NCI-H128 (cell line): Measurements from ENCODE around the gene RBM47.
"Not testable (repeated sequence)": the region's sequence is repeated elsewhere in the genome, so short reads cannot be mapped to it uniquely, and the experiment has no call there.

Experiments
- DNase-seq: peaks from one replicate; lab custom pipeline; 2025; ENCODE audit not compliant: unreplicated experiment; lab: John Stamatoyannopoulos, UW

Gene RBM47

DNA sequence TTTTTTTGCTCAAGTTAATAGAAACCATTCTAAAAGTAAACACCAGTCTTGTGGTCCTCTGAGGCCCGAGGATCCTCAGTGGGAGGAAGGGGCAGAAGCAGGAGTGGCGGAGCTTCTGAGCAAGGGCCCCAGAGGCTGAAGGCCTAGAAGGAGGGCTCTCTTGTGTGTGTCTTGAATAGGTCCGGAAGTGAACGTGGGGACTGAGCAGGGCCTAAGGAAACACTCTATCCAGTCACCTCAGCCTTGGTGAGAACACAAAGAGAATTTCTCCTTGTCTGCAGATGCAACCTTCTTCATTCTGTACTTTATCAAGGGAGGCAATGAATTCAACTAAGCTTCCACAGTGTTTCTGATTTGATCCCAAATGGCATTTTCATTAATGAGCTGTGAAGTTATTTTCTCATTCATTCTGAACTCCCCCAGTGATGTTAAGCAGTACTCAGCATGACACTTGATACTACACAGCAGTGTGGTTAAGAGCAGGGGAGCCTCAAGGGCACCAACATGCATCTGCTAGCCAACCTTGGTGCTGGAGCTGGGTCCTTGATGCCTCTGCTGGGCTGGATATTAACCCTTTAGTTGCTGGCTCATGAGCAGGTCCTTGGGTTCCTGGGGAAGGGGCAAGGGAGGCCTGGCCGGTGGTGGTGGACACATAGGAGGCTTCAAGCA lies 64.7 kb downstream of the RBM47 start:
- DNase-seq, result no peak

DNA sequence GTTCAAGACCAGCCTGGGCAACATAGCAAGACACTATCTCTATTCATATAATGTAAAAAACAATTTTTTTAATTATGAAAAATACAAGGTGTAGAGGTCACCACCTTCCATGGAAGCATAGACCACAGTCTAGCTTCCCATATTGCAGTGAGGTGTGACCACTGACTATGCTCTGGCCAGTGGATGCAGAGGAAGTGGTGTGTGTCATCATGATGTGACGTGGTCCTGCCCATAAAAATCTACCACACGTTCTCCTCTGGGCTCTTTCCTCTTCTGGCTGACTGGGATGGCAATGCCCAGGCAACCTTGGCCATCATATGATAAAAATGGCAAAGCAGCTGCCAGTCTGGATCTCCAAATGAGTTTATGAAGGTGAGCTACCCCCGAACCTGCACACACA lies 65.7 kb downstream of the RBM47 start:
- DNase-seq, result no peak

DNA sequence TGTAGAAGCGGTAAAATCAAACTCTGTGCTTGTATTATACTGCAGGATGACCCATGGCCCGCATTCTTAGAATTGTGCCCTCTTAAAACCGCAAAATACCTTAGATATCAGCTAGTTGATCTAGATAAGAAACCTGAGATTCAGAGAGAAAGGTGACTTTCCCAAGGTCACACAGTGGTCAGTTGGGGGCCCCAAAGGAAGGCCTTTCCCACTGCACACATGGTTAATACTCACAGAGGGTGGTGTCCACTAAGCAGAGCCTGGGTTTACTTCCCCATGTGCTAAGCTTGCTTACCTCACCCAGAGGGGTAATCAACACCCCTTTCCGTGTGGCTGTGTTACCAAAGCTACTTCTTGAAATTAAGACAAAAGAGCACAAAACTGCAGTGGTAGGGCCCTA lies 66.3 kb downstream of the RBM47 start:
- DNase-seq, result no peak

DNA sequence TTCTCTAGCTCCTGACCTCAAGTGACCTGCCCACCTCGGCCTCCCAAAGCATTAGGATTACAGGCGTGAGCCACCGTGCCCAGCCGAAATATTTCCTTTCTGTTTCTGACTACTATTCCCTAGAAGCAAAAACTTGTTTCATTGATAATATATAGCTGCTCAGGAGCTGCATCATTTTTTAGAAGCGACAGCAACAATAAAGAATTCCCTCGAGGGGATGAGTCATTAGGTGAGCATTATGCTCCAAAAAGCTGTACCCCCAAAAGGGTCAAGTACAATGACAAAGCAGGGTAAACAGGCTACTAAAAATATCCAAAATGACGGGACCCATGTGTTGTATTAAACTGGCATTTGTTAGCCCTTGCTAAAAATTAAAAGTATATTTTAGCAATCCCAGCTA lies 67.0 kb downstream of the RBM47 start:
- no peak for DNase-seq

DNA sequence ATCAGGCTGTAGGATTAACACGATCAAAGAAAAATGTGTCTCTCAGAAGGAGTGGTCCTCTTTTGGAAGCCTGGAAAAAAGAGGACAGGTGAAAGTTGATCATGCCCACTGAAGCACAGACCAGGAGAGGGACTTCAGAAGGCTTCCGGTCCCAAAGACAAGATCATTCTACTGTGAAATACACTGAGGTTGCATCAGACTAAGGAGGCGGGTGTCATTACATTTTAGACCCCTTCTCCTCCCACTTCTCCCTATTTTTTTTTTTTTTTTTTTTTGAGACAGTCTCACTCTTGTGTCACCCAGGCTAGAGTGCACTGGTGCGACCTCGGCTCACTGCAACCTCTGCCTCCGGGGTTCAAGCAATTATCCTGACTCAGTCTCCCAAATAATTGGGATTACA lies 67.5 kb downstream of the RBM47 start:
- no peak for DNase-seq

DNA sequence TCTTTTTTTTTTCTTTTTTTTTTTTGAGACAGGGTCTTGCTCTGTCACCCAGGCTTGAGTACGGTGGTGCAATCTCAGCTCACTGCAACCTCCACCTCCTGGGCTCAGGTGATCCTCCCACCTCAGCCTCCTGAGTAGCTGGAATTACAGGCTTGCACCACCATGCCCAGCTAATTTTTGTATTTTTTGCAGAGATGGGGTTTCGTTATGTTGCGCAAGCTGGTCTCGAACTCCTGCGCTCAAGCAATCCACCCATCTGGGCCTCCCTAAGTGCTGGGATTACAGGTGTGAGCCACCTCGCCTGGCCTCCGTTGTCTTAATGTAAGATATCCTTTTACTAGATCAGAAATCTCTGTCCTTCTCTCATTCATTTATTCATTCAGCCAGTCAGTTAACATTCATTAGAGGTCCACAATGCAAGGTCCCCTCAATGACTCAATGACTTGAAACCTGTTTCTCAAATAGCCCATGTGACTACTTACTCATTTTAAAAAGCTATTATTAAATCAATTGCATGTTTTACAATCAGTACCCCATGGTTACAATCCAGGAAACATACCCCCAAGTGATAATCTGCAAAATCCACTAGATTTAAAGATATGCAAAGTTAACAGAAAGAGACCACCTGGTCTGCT lies 68.0 kb downstream of the RBM47 start:
- DNase-seq, result not testable (repeated sequence)

DNA sequence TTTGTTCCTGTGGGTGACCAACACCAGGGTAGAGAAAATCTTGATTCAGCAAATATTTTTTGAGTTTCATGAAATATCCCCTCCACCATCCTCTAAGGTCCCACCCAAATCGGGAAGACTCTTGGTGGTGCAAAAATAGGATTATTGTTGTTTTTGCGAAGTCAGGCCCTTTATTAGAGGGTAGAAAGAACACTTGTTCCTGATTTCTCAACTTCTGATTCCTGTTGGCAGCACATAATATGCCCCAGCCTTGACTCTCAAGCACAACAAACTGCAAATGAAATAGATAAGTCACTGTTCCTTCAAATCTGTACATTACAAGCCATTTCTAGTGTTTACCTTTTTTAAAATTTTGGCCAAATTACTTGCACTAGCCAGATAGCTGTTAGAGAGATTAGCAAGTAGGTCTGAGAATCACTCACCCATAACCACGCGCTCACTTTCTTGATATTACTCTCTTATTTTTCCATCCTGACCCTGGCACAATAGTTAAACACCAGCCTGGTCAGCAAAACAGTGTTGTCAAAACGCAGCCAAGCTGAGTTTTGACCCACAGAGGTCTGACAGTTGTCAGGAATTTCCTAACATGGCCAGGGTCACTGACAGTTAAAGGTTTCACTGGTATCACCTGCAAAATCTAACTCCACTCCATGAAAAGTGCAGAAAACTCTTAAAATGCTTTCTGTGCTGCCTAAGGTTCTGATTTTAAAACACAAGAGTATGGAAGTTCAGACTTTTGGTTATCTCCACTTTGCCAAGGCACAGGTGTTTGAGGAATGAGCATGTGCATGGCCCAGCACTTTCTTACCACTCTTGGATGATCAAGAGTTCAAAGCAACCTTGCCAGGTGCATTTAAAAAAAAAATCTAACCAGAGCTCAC lies 69.8 kb downstream of the RBM47 start:
- DNase-seq, result no peak

DNA sequence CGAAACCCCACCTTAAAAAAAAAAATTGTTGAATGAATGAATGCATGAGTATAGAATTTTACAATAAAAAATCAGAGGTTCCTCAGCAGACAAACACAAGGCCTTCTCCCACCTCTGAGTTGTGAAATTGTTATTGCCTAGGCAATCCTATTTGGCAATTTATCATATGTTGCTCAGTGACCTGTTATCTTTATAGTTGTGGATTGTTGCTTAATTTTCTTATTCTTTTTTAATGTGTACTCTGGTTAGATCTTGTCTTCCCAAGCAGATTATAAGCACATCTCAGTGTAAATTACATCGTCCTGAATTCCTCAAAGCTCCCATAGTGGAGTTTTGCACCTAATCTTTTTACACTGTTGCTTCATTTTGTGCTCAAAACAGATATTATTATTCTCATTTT lies 71.9 kb downstream of the RBM47 start:
- no peak for DNase-seq

DNA sequence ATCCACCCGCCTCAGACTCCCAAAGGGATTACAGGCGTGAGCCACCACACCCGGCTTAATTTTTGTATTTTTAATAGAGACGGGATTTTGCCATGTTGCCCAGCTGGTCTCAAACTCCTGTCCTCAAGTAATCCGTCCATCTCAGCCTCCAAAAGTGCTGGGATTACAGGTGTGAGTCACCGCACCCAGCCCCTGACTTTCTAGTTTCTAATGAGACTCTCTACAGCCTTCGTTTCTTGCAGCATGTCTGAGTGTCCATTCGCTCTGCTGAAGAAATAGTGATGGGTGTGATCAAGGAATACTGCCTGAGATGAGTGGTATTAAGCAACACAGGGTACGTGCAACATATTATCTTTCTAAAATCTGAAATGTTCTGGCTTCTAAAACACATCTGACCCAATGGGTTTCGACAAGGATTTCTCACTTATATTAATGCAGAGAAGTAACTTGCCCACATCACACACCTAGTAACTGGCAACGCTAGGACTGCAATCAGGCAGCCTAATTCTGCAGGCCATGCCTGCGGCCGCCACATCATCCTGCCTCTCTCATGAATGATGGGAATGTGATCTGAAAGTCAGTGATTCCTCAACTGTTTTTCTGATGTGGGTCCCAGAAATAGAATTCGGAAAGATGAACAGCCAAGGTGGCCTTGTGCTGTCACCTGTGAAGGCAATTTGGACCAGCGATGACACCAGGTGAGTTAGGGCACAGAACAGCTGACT lies 74.3 kb downstream of the RBM47 start:
- DNase-seq, result no peak

DNA sequence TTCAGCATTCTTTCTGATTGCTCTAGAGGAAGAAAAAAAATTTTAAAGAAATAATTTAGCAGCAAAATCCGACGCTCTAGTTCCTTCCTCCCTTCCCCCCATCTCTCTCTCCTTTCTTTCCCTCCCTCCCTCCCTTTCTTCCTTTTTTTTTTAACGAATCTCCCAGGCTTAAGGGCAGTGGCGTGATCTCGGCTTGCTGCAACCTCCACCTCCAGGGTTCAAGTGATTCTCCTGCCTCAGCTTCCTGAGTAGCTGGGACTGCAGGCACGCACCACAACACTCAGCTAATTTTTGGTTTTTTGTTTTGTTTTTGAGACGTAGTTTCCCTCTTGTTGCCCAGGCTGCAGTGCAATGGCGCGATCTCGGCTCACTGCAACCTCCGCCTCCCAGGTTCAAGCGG lies 75.0 kb downstream of the RBM47 start:
- not testable (repeated sequence) for DNase-seq

DNA sequence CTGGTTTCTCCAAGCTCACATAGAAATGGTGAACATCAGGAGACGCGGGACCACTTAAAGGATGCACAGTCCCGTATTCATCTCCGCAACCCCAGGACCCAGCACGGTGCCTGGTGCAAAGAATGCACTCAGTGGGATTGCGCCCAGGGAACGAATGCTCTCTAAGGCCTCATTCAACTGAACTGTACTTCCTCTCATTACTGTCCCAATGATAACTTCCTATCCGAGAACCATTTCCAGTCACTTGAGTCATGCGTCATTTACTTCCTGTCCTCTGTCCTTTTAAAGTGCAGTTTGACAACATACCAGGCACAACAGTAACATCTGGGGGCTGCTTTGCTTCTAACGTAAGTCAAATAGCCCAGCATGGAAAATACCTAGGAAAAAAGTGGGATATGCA lies 75.7 kb downstream of the RBM47 start:
- DNase-seq, result no peak

DNA sequence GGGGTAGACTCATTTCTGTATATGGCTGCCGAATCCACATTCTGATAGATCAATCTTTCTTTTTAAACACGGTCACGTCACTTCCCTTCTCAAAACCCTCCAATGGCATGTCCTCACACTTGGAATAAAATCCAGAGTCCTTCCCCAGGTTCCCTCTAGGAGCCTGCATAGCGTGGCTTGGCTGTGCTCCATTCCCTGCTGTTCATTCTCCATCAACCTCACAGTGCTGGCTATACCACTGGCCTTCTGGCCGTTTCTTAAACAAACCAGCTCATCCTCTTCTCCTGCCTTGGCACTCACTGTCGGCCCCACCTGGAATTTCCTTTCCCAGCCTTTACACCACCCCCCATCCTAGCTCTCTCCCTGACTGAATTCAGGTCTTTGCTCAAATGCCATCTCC lies 77.1 kb downstream of the RBM47 start:
- no peak for DNase-seq

DNA sequence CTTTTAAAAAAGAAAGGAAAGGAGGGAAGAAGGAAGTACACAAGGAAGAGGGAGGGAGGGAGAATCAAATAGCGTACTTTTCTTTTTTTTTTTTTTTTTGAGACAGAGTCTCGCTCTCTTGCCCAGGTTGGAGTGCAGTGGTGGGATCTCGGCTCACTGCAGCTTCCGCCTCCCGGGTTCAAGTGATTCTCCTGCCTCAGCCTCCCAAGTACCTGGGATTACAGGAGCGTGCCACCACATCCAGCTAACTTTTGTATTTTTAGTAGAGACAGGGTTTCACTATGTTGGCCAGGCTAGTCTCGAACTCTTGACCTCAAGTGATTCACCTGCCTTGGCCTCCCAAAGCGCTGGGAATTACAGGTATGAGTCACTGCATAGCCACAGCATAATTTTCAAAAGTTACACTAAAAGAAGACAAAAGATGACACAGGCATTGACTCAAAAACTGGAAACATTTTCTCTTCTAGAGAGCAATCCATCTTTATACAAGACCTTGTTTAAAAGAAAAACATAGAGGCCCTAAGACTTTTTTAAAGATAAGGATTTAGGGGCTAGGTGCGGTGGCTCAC lies 78.0 kb downstream of the RBM47 start:
- DNase-seq, result not testable (repeated sequence)

DNA sequence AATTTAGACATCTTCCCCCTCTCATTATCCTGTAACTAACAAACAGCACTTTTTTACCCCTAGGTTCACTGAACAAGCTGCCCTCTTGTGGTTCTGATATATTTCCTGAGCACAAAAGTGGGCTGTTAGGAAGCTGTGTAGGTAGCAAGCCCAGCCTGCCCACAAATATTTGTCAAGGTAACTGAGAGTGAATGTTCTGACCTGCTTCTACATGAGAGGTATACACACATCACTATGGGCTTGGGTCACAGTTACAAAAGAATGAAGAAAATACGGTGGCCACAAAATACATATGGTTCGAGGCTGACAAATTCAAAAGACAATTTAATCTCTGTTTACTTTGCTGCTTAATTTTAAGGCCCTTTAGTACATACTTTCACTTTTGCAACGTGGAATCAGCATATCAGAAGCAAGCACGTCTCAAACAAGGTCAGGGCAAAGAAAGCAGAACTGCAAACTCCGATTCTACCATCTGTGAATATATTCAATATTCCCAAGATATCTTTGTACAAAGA lies 78.7 kb downstream of the RBM47 start:
- DNase-seq, result no peak

DNA sequence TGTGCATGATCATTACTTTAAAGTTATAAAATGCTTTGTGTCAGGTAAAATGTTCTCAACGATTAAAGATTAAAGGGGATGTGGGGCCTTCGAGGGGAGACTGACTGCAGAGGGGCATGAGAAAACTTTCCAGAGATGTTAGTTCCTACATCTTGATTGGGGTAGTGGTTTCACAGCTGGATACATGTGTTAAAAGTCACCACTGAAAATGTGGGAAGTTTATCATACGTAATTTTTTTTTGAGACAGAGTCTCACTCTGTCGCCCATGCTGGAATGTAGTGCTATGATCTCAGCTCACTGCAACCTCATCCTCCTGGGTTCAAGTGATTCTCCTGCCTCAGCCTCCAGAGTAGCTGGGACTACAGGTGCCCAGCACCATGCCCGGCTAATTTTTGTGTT lies 79.5 kb downstream of the RBM47 start:
- DNase-seq, result no peak

DNA sequence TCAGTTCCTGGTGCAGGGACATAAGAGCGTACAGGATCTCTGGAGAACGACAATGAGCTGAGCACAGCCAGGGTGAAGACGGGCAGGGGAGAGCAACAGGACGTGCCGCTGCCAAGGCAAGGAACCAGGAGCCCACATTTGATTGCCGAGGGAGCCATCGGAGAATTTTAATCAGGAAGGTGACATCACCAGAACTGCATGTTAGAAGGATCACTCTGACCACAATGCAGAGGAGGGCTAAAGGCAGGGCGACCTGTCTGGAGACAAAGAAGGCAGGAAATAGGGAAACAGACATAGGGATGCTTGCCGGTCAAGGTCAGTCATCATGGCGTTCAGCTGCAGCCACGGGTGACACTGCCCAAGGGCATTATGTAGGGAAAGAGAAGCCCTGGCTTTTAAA lies 81.4 kb downstream of the RBM47 start:
- no peak for DNase-seq

DNA sequence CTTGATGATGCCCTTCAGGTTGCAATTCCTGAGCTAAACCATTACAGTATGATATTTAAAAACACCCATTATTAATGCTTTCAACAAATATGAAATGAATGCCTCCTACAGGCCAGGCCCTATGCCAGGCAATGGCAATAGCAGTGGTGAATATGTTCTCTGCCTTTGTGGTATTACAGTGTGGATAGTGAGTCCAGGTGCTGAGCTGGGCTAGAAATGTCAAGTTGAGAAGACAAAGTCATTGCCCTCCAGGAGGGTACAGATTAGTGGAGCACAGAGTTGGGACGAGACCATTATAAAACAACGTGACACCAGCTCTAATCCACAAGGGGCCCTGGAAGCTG lies 81.9 kb downstream of the RBM47 start:
- no peak for DNase-seq

DNA sequence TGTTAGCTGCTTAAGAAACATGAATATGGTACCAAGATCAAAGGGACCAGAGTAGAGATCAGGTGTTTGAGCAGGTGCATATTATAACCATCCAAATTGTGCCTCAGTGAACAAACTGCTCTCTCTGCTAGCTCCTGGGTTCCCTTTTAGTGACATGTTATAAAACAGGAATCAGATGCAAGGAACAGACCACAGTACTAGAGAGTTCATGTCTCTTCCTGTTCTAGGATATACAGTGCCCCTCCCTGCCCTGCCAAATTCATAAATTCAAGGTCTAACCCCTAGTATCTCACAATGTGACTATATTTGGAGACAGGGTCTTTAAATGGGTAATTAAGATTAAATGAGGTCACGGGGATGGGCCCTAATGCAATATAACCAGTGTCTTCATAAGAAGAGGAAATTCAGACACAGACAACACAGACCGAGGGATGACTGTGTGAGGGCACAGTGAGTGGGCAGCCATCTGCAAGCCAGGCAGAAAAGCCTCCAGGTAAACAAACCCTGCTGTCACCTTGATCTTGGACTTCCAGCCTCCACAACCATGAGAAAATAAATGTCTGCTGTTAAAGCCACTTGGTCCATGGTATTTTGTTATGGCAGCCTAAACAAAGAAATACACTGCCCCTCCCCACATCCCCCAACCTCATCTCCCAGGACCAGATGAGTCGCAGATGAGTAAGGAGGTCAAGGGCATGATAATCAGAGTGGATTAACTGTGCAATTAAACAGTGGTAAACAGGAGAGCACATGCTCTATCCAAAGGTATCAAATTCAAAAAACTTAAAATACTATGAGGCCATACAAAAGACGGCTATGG lies 82.5 kb downstream of the RBM47 start:
- no peak for DNase-seq

DNA sequence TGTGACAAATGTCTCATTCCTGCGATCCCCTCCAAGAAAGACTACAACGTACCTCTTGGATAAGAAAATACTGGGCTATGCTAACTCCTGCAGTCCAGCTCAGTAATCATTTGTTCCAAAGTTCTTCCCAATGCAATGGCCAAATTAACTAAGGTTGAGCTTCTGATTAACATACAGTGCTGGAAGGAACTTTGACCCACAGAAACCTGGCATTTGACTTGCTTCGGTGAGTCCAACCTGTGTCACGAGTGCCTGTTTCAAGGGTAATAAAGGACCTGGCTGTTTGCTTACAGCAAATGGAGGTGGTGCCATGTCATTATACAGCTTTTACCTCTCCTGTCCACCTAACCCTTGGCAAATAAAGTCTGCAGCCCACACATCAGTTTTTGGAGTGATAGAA lies 83.2 kb downstream of the RBM47 start:
- DNase-seq, result no peak

DNA sequence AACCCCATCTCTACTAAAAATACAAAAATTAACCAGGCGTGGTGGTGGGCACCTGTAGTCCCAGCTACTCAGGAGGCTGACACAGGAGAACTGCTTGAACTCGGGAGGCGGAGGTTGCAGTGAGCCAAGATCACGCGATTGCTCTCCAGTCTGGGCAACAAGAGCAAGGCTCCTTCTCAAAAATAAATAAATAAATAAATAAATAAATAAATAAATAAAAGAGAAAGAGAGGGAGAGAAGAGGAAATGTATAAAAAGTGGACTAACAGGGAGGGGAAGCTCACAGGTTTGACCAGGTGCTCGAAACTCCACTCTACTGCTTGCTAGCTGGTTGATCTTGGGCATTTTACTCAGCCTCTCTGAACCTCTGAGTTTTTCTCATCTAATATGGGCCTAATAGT lies 84.2 kb downstream of the RBM47 start:
- DNase-seq, result not testable (repeated sequence)
